CD14-positive monocyte (primary cell): ENCODE data around the gene CEP131. TPM values are rescaled to one million over a fixed set of nuclear protein-coding genes. Genes with fewer than 3 reads are reported as not detected.

Experiments used
- DNase-seq, 3 donors: peaks; one replicate each; pipeline ENCODE4 v3.0.0-alpha.2; 2011 to 2022
- H2AFZ ChIP-seq: 2 replicates; pipeline ENCODE4 v1.6.0; 2012; ENCODE audit warnings: mild to moderate bottlenecking, low read depth, low read length, inconsistent platforms; ENCODE audit not compliant: insufficient read depth, poor library complexity, severe bottlenecking
- H3K27ac ChIP-seq, 2 donors: 1 replicate in 1 of 2; 2 replicates in 1 of 2; pipeline ENCODE4 v1.5.1; 2012 to 2013; ENCODE audit warnings: low read length in 2 of 2, control low read depth in 1 of 2, inconsistent platforms in 1 of 2, low read depth in 1 of 2, mild to moderate bottlenecking in 1 of 2
- H3K27me3 ChIP-seq, 2 donors: one replicate each; pipeline versions ENCODE4 v1.6.0 to v1.6.1; 2011 to 2013; ENCODE audit warnings: low read length in 2 of 2; ENCODE audit not compliant: control insufficient read depth in 2 of 2, insufficient read depth in 2 of 2
- H3K36me3 ChIP-seq, 2 donors: replicated peaks in 1 of 2; 1 replicate in 1 of 2; 2 replicates in 1 of 2; pipeline versions ENCODE4 v1.5.1 to v1.6.1; 2012 to 2013; ENCODE audit warnings: low read length in 2 of 2, control low read depth in 1 of 2, inconsistent platforms in 1 of 2, mild to moderate bottlenecking in 1 of 2; ENCODE audit not compliant: insufficient read depth in 2 of 2, control insufficient read depth in 1 of 2
- H3K4me1 ChIP-seq, 2 donors: 1 replicate in 1 of 2; 2 replicates in 1 of 2; pipeline versions ENCODE4 v1.5.1 to v1.6.1; 2012 to 2013; ENCODE audit warnings: low read length in 2 of 2, control low read depth in 1 of 2, inconsistent platforms in 1 of 2, mild to moderate bottlenecking in 1 of 2, moderate library complexity in 1 of 2; ENCODE audit not compliant: insufficient read depth in 2 of 2, control insufficient read depth in 1 of 2
- H3K4me2 ChIP-seq: replicated peaks from 2 replicates; pipeline ENCODE3; 2012; ENCODE audit warnings: low read length, moderate library complexity, mild to moderate bottlenecking; ENCODE audit not compliant: poor library complexity, severe bottlenecking; ENCODE audit errors: extremely low read depth
- H3K4me3 ChIP-seq, 3 experiments: fragments of 200-600 bp in 1 of 3; sonication (generic) in 1 of 3; replicated peaks in 1 of 3; 1 replicate in 2 of 3; 2 replicates in 1 of 3; pipeline ENCODE4 v1.5.1; 2011 to 2013; ENCODE audit warnings: low read length in 3 of 3, mild to moderate bottlenecking in 3 of 3, control low read depth in 2 of 3, low read depth in 2 of 3, inconsistent platforms in 1 of 3, moderate library complexity in 1 of 3
- H3K79me2 ChIP-seq: 2 replicates; pipeline ENCODE4 v1.6.0; 2012; ENCODE audit warnings: mild to moderate bottlenecking, control low read depth, inconsistent platforms, low read length, moderate library complexity; ENCODE audit not compliant: insufficient read depth
- H3K9ac ChIP-seq: 2 replicates; pipeline ENCODE4 v1.6.0; 2017; ENCODE audit warnings: low read length, mild to moderate bottlenecking; ENCODE audit not compliant: insufficient read depth, poor library complexity, severe bottlenecking
- H3K9me3 ChIP-seq, 2 donors: replicated peaks in 1 of 2; 1 replicate in 1 of 2; 2 replicates in 1 of 2; pipeline versions ENCODE4 v1.5.1 to v1.6.1; 2012 to 2013; ENCODE audit warnings: low read length in 2 of 2, control low read depth in 1 of 2; ENCODE audit not compliant: control insufficient read depth in 1 of 2, insufficient read depth in 1 of 2
- H4K20me1 ChIP-seq: 2 replicates; pipeline ENCODE4 v1.6.0; 2012; ENCODE audit warnings: mild to moderate bottlenecking, low read length, control low read depth, moderate library complexity; ENCODE audit not compliant: insufficient read depth
- H3K27ac Mint-ChIP-seq, 7 donors: one replicate each; pipeline ENCODE4 v1.8.0; 2020; ENCODE audit warnings: mild to moderate bottlenecking in 7 of 7, mixed read lengths in 7 of 7, moderate library complexity in 6 of 7, inconsistent platforms in 2 of 7
- H3K27me3 Mint-ChIP-seq, 3 donors: one replicate each; pipeline ENCODE4 v1.8.0; 2021 to 2022; ENCODE audit warnings: low read depth in 3 of 3, mild to moderate bottlenecking in 3 of 3, mixed read lengths in 3 of 3, moderate library complexity in 3 of 3, inconsistent platforms in 1 of 3
- H3K36me3 Mint-ChIP-seq, 2 donors: one replicate each; pipeline ENCODE4 v1.8.0; 2020; ENCODE audit warnings: mixed read lengths in 2 of 2, inconsistent platforms in 1 of 2, mild to moderate bottlenecking in 1 of 2
- H3K4me1 Mint-ChIP-seq: one replicate; pipeline ENCODE4 v1.8.0; 2020; ENCODE audit warnings: mild to moderate bottlenecking, mixed read lengths
- H3K4me3 Mint-ChIP-seq, 2 donors: one replicate each; pipeline ENCODE4 v1.8.0; 2020; ENCODE audit warnings: mild to moderate bottlenecking in 2 of 2, mixed read lengths in 2 of 2, moderate library complexity in 1 of 2
- H3K9me3 Mint-ChIP-seq, 7 donors: one replicate each; pipeline ENCODE4 v1.8.0; 2020 to 2022; ENCODE audit warnings: mixed read lengths in 7 of 7, mild to moderate bottlenecking in 6 of 7, moderate library complexity in 6 of 7, inconsistent platforms in 2 of 7
- WGBS: methylation state at CpG from one replicate; pipeline ENCODE4 v1.1.5; 2013; ENCODE audit warnings: missing lambda C conversion rate; ENCODE audit not compliant: insufficient coverage; 5-methylcytosine and 5-hydroxymethylcytosine counted together
- intact Hi-C, 2 donors: fragments of 100-400 bp; cut with micrococcal nuclease; formaldehyde crosslinking; loops; one replicate each; pipeline versions ENCODE4 v1.15.0 to v1.15.1; 2023
- polyA plus RNA-seq, 3 donors: library from polyadenylated mRNA; depleted of rRNA in 1 of 3; unstranded in 2 of 3; stranded (reverse) in 1 of 3; fragments of 300-500 nt in 2 of 3; fragments of >200 nt in 1 of 3; fragmentation: Illumina TruSeq in 2 of 3; gene quantifications; 1 replicate in 2 of 3; 2 replicates in 1 of 3; pipeline ENCODE4 v1.2.3, GENCODE V29; 2012 to 2021
- TF ChIP-seq, protein P1 (sequence below): fragments of 200-600 bp; IDR thresholded peaks from one replicate; pipeline ENCODE4 v1.8.0; 2022; ENCODE audit warnings: antibody characterized with exemption, mild to moderate bottlenecking

The CEP131 gene
- polyA plus RNA-seq, 3 donors, result 0.69 to 9.7 (median 1.0) TPM

DNA sequence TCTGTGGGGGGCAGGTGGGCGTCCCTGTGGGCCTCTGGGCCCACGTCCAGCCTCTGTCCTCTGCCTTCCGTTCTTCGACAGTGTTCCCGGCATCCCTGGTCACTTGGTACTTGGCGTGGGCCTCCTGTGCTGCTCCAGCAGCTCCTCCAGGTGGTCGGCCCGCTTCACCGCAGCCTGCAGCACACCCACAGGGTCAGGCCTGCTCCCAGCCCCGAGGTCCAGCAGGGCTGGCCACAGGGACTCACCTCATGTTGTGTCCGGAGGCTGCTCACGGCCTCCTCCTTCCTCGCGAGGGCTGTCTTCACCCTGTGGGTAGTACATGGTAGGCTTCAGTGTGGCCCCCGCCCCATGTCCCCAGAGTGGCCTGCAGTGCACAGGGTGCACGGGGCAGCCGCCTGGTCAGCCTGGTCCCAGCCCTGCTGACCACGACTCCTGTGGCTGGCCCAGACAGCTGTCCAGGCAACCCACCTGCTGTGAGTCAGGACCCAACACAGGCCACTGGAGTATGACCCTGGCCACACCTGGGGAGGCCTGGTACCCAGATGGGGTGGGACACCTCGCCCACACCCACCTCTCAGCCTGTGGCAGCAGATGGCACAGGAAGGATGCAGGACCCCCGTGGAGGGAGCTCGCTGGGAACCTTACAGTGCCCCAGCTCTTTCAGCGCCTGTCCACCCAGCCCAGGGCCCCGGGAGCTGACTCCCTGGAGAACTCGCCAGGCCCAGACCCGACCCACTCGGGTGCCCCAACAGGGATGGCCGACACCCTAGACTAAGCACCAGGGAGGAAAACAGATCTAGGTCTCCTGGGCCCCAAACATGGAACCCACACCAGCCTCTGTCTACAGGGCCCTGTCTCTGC, 32.9 kb downstream of the CEP131 start:
- H3K4me3 ChIP-seq, result no peak overlapping the region
- Mint-ChIP-seq H3K4me3 (no peak overlapping the region), H3K27ac (no peak overlapping the region), H3K36me3 (peaks cover 2 to 21% of the 10 kb centered on the region in 2 donors), H3K9me3 (no peaks in the 10 kb centered on the region), H3K4me1 (peaks cover 2% of the 10 kb centered on the region), H3K27me3 (peaks cover 3 to 9% (median 4%) of the 10 kb centered on the region in 3 donors)
- H3K9me3 ChIP-seq, result no peaks in the 10 kb centered on the region
- peaks cover 0 to 3% of the 10 kb centered on the region in 2 donors for H3K36me3 ChIP-seq
- intact Hi-C loops, result loop anchor here in 1 of 2 donors (5.0 kb wide), 1 partner anchor 48 kb away; no protein-coding TSS in a partner anchor
- H3K79me2 ChIP-seq, result no peaks in the 10 kb centered on the region
- H3K27ac ChIP-seq, result no peak overlapping the region
- H2AFZ ChIP-seq, result no peak overlapping the region
- peaks cover 0 to 4% of the 10 kb centered on the region in 2 donors for H3K27me3 ChIP-seq
- H4K20me1 ChIP-seq, result no peaks in the 10 kb centered on the region
- no peak overlapping the region for H3K4me2 ChIP-seq
- peak; percentile 18 to 30 (median 25) for DNase-seq
- H3K9ac ChIP-seq, result no peak overlapping the region
- no peaks in the 10 kb centered on the region for H3K4me1 ChIP-seq
- TF ChIP-seq, protein P1, sequence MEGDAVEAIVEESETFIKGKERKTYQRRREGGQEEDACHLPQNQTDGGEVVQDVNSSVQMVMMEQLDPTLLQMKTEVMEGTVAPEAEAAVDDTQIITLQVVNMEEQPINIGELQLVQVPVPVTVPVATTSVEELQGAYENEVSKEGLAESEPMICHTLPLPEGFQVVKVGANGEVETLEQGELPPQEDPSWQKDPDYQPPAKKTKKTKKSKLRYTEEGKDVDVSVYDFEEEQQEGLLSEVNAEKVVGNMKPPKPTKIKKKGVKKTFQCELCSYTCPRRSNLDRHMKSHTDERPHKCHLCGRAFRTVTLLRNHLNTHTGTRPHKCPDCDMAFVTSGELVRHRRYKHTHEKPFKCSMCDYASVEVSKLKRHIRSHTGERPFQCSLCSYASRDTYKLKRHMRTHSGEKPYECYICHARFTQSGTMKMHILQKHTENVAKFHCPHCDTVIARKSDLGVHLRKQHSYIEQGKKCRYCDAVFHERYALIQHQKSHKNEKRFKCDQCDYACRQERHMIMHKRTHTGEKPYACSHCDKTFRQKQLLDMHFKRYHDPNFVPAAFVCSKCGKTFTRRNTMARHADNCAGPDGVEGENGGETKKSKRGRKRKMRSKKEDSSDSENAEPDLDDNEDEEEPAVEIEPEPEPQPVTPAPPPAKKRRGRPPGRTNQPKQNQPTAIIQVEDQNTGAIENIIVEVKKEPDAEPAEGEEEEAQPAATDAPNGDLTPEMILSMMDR, result peak; percentile 16
- WGBS, result 93% methylated on average over 23 of the region's 27 CpGs

DNA sequence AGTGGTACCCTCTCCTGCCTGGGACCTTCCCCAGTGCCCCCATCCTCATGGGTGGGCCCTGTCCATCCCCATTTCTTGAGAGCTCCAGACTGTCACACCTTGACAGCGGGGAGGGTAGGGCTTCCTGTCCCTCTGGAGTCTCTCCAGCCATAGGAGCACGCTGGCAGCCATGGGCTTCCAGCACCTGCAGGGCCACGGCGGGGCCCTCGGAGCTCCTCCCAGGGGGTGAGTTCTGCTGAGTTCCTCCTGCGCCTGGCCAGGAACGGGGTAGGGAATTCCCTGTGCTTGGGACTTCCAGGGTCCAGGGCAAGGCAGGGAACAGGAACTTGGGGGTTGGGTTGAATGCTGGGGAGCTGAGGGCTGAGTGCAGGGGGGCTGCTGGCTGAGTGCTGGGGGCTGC, 33.7 kb downstream of the CEP131 start:
- Histone ChIP-seq H3K9me3 (no peaks in the 10 kb centered on the region), H3K4me1 (no peaks in the 10 kb centered on the region), H3K4me2 (no peak overlapping the region), H3K36me3 (peaks cover 0 to 3% of the 10 kb centered on the region in 2 donors), H3K4me3 (no peak overlapping the region), H3K79me2 (no peaks in the 10 kb centered on the region), H3K27ac (no peak overlapping the region), H4K20me1 (no peaks in the 10 kb centered on the region), H2AFZ (no peak overlapping the region), H3K27me3 (peaks cover 0 to 12% of the 10 kb centered on the region in 2 donors), H3K9ac (no peak overlapping the region)
- intact Hi-C loops, result loop anchor here in 1 of 2 donors (5.0 kb wide), 1 partner anchor 47 kb away; no protein-coding TSS in a partner anchor
- peak overlapping the region in 1 of 7 donors; percentile 10 for H3K27ac Mint-ChIP-seq
- peaks cover 0 to 14% of the 10 kb centered on the region in 2 donors for H3K36me3 Mint-ChIP-seq
- H3K4me1 Mint-ChIP-seq, result peaks cover 2% of the 10 kb centered on the region
- peaks cover 0 to 4% (median 0%) of the 10 kb centered on the region in 7 donors for H3K9me3 Mint-ChIP-seq
- WGBS, result 96% methylated on average over 7 of the region's 7 CpGs
- peaks cover 9 to 18% (median 10%) of the 10 kb centered on the region in 3 donors for H3K27me3 Mint-ChIP-seq
- no peak for DNase-seq
- H3K4me3 Mint-ChIP-seq, result no peak overlapping the region
- TF ChIP-seq, protein P1, result no peak
